ENCODE data around the gene PHC3.

GRCh38 chr3:170171563-170171962, 10.0 kb downstream of the PHC3 start:
- TF ChIP-seq L3MBTL2 (conservative IDR thresholded peaks at IDR 0.05) (no peak), SP1 (IDR thresholded peaks at IDR 0.05) (no peak), FOXM1 (IDR thresholded peaks at IDR 0.05; ENCODE audit: borderline replicate concordance) (no peak), FOXA1 (IDR thresholded peaks at IDR 0.05) (no peak), SUZ12 (IDR thresholded peaks at IDR 0.05) (no peak)
